SU-DHL-6 (cell line): ENCODE results near the gene CHD9NB.

ENCODE experiments used
- H2AFZ ChIP-seq: fragments of 200-600 bp; sonication (generic); 2 replicates; pipeline ENCODE4 v1.6.1; 2014; ENCODE audit warnings: low read depth, mild to moderate bottlenecking, moderate library complexity, mixed read lengths, antibody characterized with exemption, low read length; ENCODE audit not compliant: severe bottlenecking
- H3F3A ChIP-seq: fragments of 200-600 bp; shearing (Covaris generic); 2 replicates; pipeline ENCODE4 v1.6.0; 2016; ENCODE audit warnings: antibody characterized with exemption, mild to moderate bottlenecking; ENCODE audit not compliant: insufficient read depth
- H3K27ac ChIP-seq: fragments of 200-600 bp; sonication (generic); 2 replicates; pipeline ENCODE4 v1.5.1; 2016; ENCODE audit warnings: low read depth, mild to moderate bottlenecking, low read length, moderate library complexity, mixed read lengths
- H3K27me3 ChIP-seq: fragments of 200-600 bp; sonication (generic), shearing (Covaris generic); 2 replicates; pipeline ENCODE4 v1.6.0; 2014; ENCODE audit warnings: mild to moderate bottlenecking, low read length
- H3K36me3 ChIP-seq: fragments of 200-600 bp; sonication (generic); 2 replicates; pipeline ENCODE4 v1.6.1; 2014; ENCODE audit warnings: mild to moderate bottlenecking, low read length, mixed read lengths
- H3K4me2 ChIP-seq: fragments of 300-600, 200-600 bp; shearing (Covaris generic), sonication (generic); 2 replicates; pipeline ENCODE4 v1.6.0; 2014; ENCODE audit warnings: low read length, low read depth, mild to moderate bottlenecking; ENCODE audit not compliant: poor library complexity, severe bottlenecking
- H3K4me3 ChIP-seq: fragments of 200-600 bp; sonication (generic); 2 replicates; pipeline ENCODE4 v1.5.1; 2014; ENCODE audit warnings: antibody characterized with exemption, low read length, mild to moderate bottlenecking, mixed read lengths; ENCODE audit not compliant: insufficient read depth, poor library complexity, severe bottlenecking
- H3K79me2 ChIP-seq: fragments of 200-600 bp; sonication (generic); 2 replicates; pipeline ENCODE4 v1.6.1; 2014; ENCODE audit warnings: mild to moderate bottlenecking, low read length, moderate library complexity; ENCODE audit not compliant: insufficient read depth
- H3K9ac ChIP-seq: fragments of 200-600 bp; sonication (generic); 2 replicates; pipeline ENCODE4 v1.7.0; 2014; ENCODE audit warnings: mild to moderate bottlenecking, low read length
- H3K9me2 ChIP-seq: fragments of 200-600 bp; sonication (generic); replicated peaks from 2 replicates; pipeline ENCODE4 v1.6.1; 2014; ENCODE audit warnings: low read length; ENCODE audit not compliant: insufficient read depth
- H3K9me3 ChIP-seq: fragments of 200-600 bp; sonication (generic); 2 replicates; pipeline ENCODE4 v1.6.1; 2014; ENCODE audit warnings: low read length, mixed read lengths; ENCODE audit not compliant: insufficient read depth
- H4K20me1 ChIP-seq: fragments of 200-600 bp; sonication (generic); 2 replicates; pipeline ENCODE4 v1.6.1; 2014; ENCODE audit warnings: low read depth, mild to moderate bottlenecking, antibody characterized with exemption, low read length, moderate library complexity, mixed read lengths
- CTCF ChIP-seq: fragments of 200-600 bp; sonication (generic); IDR thresholded peaks from one replicate; pipeline ENCODE4 v1.5.1; 2017; ENCODE audit warnings: antibody characterized with exemption, mild to moderate bottlenecking, low read length, moderate library complexity; ENCODE audit not compliant: insufficient read depth, poor library complexity, severe bottlenecking
- EZH2phosphoT487 ChIP-seq: fragments of 200-600 bp; sonication (generic), shearing (Covaris generic); conservative IDR thresholded peaks from 2 replicates; pipeline ENCODE4 v1.6.1; 2018; ENCODE audit warnings: mild to moderate bottlenecking, antibody characterized with exemption, low read length, moderate library complexity, mixed read lengths

The CHD9NB gene

GRCh38 chr16:53029971-53030370, 22.7 kb downstream of the CHD9NB start:
- no peak overlapping the region for H3K27ac ChIP-seq
- no peaks in the 10 kb centered on the region for H3K9me2 ChIP-seq
- H3K9ac ChIP-seq: no peak overlapping the region
- no peaks in the 10 kb centered on the region for H3K27me3 ChIP-seq
- H2AFZ ChIP-seq: no peak overlapping the region
- H3K9me3 ChIP-seq: peaks cover 8% of the 10 kb centered on the region; the same call in 1 of the 2 replicates
- no peaks in the 10 kb centered on the region for H4K20me1 ChIP-seq
- no peaks in the 10 kb centered on the region for H3K36me3 ChIP-seq
- no peak overlapping the region for H3K4me2 ChIP-seq
- H3K79me2 ChIP-seq: no peaks in the 10 kb centered on the region
- H3F3A ChIP-seq: no peaks in the 10 kb centered on the region
- no peak overlapping the region for H3K4me3 ChIP-seq
- no peak for TF ChIP-seq EZH2phosphoT487

GRCh38 chr16:53024045-53024444, 28.7 kb downstream of the CHD9NB start:
- Histone ChIP-seq H3K9ac (no peak overlapping the region), H3K36me3 (no peaks in the 10 kb centered on the region), H4K20me1 (no peaks in the 10 kb centered on the region), H3K4me3 (no peak overlapping the region), H3K79me2 (no peaks in the 10 kb centered on the region), H3K9me3 (no peaks in the 10 kb centered on the region), H3K27me3 (no peaks in the 10 kb centered on the region), H3K9me2 (no peaks in the 10 kb centered on the region), H3K27ac (no peak overlapping the region), H2AFZ (no peak overlapping the region), H3F3A (no peaks in the 10 kb centered on the region), H3K4me2 (no peak overlapping the region)
- no peak for TF ChIP-seq EZH2phosphoT487
- no peak for TF ChIP-seq CTCF

GRCh38 chr16:53022374-53022773, 30.3 kb downstream of the CHD9NB start:
- Histone ChIP-seq H3F3A (no peaks in the 10 kb centered on the region), H3K27me3 (no peaks in the 10 kb centered on the region), H3K4me2 (no peak overlapping the region), H3K27ac (no peak overlapping the region), H3K9me2 (no peaks in the 10 kb centered on the region), H3K9ac (no peak overlapping the region), H4K20me1 (no peaks in the 10 kb centered on the region), H3K36me3 (no peaks in the 10 kb centered on the region), H3K79me2 (no peaks in the 10 kb centered on the region), H2AFZ (no peak overlapping the region), H3K4me3 (no peak overlapping the region), H3K9me3 (no peaks in the 10 kb centered on the region)
- no peak for TF ChIP-seq EZH2phosphoT487
- peak; percentile 23 for TF ChIP-seq CTCF

GRCh38 chr16:53018834-53019416, 33.8 kb downstream of the CHD9NB start:
- H3K27me3 ChIP-seq: no peaks in the 10 kb centered on the region
- H3F3A ChIP-seq: no peaks in the 10 kb centered on the region
- H3K9ac ChIP-seq: no peak overlapping the region
- no peaks in the 10 kb centered on the region for H4K20me1 ChIP-seq
- H3K36me3 ChIP-seq: no peaks in the 10 kb centered on the region
- no peaks in the 10 kb centered on the region for H3K9me3 ChIP-seq
- no peak overlapping the region for H2AFZ ChIP-seq
- H3K9me2 ChIP-seq: no peaks in the 10 kb centered on the region
- no peak overlapping the region for H3K27ac ChIP-seq
- no peak overlapping the region for H3K4me2 ChIP-seq
- no peaks in the 10 kb centered on the region for H3K79me2 ChIP-seq
- H3K4me3 ChIP-seq: no peak overlapping the region
- TF ChIP-seq EZH2phosphoT487 (no peak), CTCF (no peak)
